GM23338 (cell line): ENCODE results near the gene EMC6.

Experiments used
- EZH2 ChIP-seq: fragments of 200-600 bp; sonication (generic); IDR thresholded peaks from one replicate; pipeline ENCODE4 v1.8.0; 2017; ENCODE audit warnings: antibody characterized with exemption, mild to moderate bottlenecking, low read depth; ENCODE audit not compliant: unreplicated experiment
- EZH2phosphoT487 ChIP-seq: fragments of 200-600 bp; sonication (generic); IDR thresholded peaks from one replicate; pipeline ENCODE4 v1.8.1; 2018; ENCODE audit warnings: antibody characterized with exemption; ENCODE audit not compliant: unreplicated experiment
- JUNB ChIP-seq: IDR thresholded peaks from one replicate; pipeline ENCODE4 v1.6.1; 2016; ENCODE audit warnings: antibody characterized with exemption; ENCODE audit not compliant: unreplicated experiment
- NANOG ChIP-seq: IDR thresholded peaks from 2 replicates; pipeline ENCODE4 v1.6.1; 2016; ENCODE audit warnings: antibody characterized with exemption, borderline replicate concordance
- POLR2AphosphoS5 ChIP-seq: IDR thresholded peaks from 2 replicates; pipeline ENCODE4 v1.6.1; 2016; ENCODE audit warnings: antibody characterized with exemption, low read depth
- STAT1 ChIP-seq: IDR thresholded peaks from one replicate; pipeline ENCODE4 v1.6.1; 2016; ENCODE audit warnings: antibody characterized with exemption; ENCODE audit not compliant: unreplicated experiment
- ZNF331 ChIP-seq: fragments of 250-450 bp; sonication (Bioruptor Pico); IDR thresholded peaks from 2 replicates; pipeline ENCODE4 v1.5.0; 2020; ENCODE audit warnings: low read depth, mild to moderate bottlenecking, moderate library complexity
- TF ChIP-seq, protein P1 (sequence below), 2 experiments: fragments of 200-600 bp in 1 of 2; sonication (generic) in 1 of 2; conservative IDR thresholded peaks; 2 replicates each; pipeline versions ENCODE4 v1.5.1 to v1.6.1; 2016 to 2017; ENCODE audit warnings: antibody characterized with exemption in 2 of 2, low read depth in 2 of 2, mild to moderate bottlenecking in 2 of 2, moderate library complexity in 1 of 2
- TF ChIP-seq, protein P2 (sequence below): IDR thresholded peaks from one replicate; pipeline ENCODE4 v1.6.1; 2018; ENCODE audit warnings: antibody characterized with exemption; ENCODE audit not compliant: unreplicated experiment
- TF ChIP-seq, protein P3 (sequence below): fragments of 250-450 bp; sonication (Bioruptor Pico); IDR thresholded peaks from 2 replicates; pipeline ENCODE4 v1.5.0; 2020; ENCODE audit warnings: mild to moderate bottlenecking, moderate library complexity

DNA sequence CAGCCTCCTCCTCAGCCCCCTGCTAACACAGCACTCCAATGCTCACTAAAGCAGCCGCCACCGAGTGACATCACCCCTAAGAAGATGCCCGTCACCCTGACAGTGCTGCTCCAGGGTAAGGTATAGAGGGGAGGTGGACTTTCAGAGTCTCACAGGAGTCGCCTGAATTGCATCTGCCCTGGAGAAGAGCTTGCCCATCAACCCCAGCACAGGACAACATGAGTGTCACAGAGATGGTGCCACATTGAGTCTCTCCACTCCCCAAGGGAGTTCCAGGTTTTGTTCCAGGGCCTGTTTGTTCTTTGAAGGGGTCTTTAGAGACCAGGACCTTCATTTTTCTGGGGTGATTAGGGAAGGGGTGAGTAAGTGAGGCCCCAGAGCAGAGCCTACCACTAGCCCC is 29.5 kb downstream of the EMC6 start:
- no peak for TF ChIP-seq EZH2
- TF ChIP-seq, protein P1, sequence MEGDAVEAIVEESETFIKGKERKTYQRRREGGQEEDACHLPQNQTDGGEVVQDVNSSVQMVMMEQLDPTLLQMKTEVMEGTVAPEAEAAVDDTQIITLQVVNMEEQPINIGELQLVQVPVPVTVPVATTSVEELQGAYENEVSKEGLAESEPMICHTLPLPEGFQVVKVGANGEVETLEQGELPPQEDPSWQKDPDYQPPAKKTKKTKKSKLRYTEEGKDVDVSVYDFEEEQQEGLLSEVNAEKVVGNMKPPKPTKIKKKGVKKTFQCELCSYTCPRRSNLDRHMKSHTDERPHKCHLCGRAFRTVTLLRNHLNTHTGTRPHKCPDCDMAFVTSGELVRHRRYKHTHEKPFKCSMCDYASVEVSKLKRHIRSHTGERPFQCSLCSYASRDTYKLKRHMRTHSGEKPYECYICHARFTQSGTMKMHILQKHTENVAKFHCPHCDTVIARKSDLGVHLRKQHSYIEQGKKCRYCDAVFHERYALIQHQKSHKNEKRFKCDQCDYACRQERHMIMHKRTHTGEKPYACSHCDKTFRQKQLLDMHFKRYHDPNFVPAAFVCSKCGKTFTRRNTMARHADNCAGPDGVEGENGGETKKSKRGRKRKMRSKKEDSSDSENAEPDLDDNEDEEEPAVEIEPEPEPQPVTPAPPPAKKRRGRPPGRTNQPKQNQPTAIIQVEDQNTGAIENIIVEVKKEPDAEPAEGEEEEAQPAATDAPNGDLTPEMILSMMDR (conservative IDR thresholded peaks at IDR 0.05; ENCODE audit: low read depth in 2 of 2), result no peak
- TF ChIP-seq ZNF331 (CRISPR knock-in tag), result no peak
- no peak for TF ChIP-seq POLR2AphosphoS5
- TF ChIP-seq EZH2phosphoT487, result no peak
- TF ChIP-seq, protein P2, sequence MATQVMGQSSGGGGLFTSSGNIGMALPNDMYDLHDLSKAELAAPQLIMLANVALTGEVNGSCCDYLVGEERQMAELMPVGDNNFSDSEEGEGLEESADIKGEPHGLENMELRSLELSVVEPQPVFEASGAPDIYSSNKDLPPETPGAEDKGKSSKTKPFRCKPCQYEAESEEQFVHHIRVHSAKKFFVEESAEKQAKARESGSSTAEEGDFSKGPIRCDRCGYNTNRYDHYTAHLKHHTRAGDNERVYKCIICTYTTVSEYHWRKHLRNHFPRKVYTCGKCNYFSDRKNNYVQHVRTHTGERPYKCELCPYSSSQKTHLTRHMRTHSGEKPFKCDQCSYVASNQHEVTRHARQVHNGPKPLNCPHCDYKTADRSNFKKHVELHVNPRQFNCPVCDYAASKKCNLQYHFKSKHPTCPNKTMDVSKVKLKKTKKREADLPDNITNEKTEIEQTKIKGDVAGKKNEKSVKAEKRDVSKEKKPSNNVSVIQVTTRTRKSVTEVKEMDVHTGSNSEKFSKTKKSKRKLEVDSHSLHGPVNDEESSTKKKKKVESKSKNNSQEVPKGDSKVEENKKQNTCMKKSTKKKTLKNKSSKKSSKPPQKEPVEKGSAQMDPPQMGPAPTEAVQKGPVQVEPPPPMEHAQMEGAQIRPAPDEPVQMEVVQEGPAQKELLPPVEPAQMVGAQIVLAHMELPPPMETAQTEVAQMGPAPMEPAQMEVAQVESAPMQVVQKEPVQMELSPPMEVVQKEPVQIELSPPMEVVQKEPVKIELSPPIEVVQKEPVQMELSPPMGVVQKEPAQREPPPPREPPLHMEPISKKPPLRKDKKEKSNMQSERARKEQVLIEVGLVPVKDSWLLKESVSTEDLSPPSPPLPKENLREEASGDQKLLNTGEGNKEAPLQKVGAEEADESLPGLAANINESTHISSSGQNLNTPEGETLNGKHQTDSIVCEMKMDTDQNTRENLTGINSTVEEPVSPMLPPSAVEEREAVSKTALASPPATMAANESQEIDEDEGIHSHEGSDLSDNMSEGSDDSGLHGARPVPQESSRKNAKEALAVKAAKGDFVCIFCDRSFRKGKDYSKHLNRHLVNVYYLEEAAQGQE, result no peak
- TF ChIP-seq JUNB, result no peak
- no peak for TF ChIP-seq STAT1
- TF ChIP-seq, protein P3, sequence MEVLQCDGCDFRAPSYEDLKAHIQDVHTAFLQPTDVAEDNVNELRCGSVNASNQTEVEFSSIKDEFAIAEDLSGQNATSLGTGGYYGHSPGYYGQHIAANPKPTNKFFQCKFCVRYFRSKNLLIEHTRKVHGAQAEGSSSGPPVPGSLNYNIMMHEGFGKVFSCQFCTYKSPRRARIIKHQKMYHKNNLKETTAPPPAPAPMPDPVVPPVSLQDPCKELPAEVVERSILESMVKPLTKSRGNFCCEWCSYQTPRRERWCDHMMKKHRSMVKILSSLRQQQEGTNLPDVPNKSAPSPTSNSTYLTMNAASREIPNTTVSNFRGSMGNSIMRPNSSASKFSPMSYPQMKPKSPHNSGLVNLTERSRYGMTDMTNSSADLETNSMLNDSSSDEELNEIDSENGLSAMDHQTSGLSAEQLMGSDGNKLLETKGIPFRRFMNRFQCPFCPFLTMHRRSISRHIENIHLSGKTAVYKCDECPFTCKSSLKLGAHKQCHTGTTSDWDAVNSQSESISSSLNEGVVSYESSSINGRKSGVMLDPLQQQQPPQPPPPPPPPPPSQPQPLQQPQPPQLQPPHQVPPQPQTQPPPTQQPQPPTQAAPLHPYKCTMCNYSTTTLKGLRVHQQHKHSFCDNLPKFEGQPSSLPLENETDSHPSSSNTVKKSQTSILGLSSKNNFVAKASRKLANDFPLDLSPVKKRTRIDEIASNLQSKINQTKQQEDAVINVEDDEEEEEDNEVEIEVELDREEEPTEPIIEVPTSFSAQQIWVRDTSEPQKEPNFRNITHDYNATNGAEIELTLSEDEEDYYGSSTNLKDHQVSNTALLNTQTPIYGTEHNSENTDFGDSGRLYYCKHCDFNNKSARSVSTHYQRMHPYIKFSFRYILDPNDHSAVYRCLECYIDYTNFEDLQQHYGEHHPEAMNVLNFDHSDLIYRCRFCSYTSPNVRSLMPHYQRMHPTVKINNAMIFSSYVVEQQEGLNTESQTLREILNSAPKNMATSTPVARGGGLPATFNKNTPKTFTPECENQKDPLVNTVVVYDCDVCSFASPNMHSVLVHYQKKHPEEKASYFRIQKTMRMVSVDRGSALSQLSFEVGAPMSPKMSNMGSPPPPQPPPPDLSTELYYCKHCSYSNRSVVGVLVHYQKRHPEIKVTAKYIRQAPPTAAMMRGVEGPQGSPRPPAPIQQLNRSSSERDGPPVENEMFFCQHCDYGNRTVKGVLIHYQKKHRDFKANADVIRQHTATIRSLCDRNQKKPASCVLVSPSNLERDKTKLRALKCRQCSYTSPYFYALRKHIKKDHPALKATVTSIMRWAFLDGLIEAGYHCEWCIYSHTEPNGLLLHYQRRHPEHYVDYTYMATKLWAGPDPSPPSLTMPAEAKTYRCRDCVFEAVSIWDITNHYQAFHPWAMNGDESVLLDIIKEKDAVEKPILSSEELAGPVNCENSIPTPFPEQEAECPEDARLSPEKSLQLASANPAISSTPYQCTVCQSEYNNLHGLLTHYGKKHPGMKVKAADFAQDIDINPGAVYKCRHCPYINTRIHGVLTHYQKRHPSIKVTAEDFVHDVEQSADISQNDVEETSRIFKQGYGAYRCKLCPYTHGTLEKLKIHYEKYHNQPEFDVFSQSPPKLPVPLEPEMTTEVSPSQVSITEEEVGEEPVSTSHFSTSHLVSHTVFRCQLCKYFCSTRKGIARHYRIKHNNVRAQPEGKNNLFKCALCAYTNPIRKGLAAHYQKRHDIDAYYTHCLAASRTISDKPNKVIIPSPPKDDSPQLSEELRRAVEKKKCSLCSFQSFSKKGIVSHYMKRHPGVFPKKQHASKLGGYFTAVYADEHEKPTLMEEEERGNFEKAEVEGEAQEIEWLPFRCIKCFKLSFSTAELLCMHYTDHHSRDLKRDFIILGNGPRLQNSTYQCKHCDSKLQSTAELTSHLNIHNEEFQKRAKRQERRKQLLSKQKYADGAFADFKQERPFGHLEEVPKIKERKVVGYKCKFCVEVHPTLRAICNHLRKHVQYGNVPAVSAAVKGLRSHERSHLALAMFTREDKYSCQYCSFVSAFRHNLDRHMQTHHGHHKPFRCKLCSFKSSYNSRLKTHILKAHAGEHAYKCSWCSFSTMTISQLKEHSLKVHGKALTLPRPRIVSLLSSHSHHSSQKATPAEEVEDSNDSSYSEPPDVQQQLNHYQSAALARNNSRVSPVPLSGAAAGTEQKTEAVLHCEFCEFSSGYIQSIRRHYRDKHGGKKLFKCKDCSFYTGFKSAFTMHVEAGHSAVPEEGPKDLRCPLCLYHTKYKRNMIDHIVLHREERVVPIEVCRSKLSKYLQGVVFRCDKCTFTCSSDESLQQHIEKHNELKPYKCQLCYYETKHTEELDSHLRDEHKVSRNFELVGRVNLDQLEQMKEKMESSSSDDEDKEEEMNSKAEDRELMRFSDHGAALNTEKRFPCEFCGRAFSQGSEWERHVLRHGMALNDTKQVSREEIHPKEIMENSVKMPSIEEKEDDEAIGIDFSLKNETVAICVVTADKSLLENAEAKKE (CRISPR knock-in tag), result no peak
- no peak for TF ChIP-seq NANOG
